ENCODE data around the gene MX2.

The MX2 gene

GRCh38 chr21:41374867-41375533 is 13.2 kb downstream of the MX2 start:
- TF ChIP-seq CTCF (IDR thresholded peaks at IDR 0.05; ENCODE audit: low read depth, low read length, missing control alignments) = no peak
- DNase-seq (ENCODE audit: low read depth) = no peak
- H3K4me3 ChIP-seq (ENCODE audit: low read depth, low read length) = no peak overlapping the region

- DNase-seq (ENCODE audit: low read depth) = no peak
- no peak for TF ChIP-seq CTCF (IDR thresholded peaks at IDR 0.05; ENCODE audit: low read depth, low read length, missing control alignments)
- no peak overlapping the region for H3K4me3 ChIP-seq (ENCODE audit: low read depth, low read length)
Observed at GRCh38 chr21:41375875-41376274, 14.0 kb downstream of the MX2 start.

- TF ChIP-seq CTCF (IDR thresholded peaks at IDR 0.05; ENCODE audit: low read depth, low read length, missing control alignments) = no peak
- DNase-seq (ENCODE audit: low read depth) = no peak
- H3K4me3 ChIP-seq (ENCODE audit: low read depth, low read length) = no peak overlapping the region
Observed at GRCh38 chr21:41377715-41378114, 15.9 kb downstream of the MX2 start.

- no peak overlapping the region for H3K4me3 ChIP-seq (ENCODE audit: low read depth, low read length)
- DNase-seq (ENCODE audit: low read depth) = no peak
- TF ChIP-seq CTCF (IDR thresholded peaks at IDR 0.05; ENCODE audit: low read depth, low read length, missing control alignments) = no peak
Observed at GRCh38 chr21:41378849-41379248, 17.0 kb downstream of the MX2 start.

- TF ChIP-seq CTCF (IDR thresholded peaks at IDR 0.05; ENCODE audit: low read depth, low read length, missing control alignments) = no peak
- H3K4me3 ChIP-seq (ENCODE audit: low read depth, low read length) = no peak overlapping the region
- no peak for DNase-seq (ENCODE audit: low read depth)
Observed at GRCh38 chr21:41379901-41380300, 18.1 kb downstream of the MX2 start.

- no peak for TF ChIP-seq CTCF (IDR thresholded peaks at IDR 0.05; ENCODE audit: low read depth, low read length, missing control alignments)
- H3K4me3 ChIP-seq (ENCODE audit: low read depth, low read length) = no peak overlapping the region
- DNase-seq (ENCODE audit: low read depth) = no peak
Observed at GRCh38 chr21:41381731-41382130, 19.9 kb downstream of the MX2 start.

Measured in GM12864 (cell line).